Fibroblast of mammary gland (primary cell): ENCODE data around the gene SPAG7.
A peak's percentile ranks its signal among the peaks of the same experiment; 100 is the strongest.

ENCODE experiments used
- DNase-seq: peaks from one replicate; pipeline ENCODE4 v3.0.0-alpha.2; 2010; ENCODE audit warnings: low read depth
- H3K4me3 ChIP-seq: 2 replicates; pipeline ENCODE4 v1.5.1; 2011; ENCODE audit warnings: low read depth, mild to moderate bottlenecking, low read length, moderate library complexity; ENCODE audit not compliant: control insufficient read depth
- CTCF ChIP-seq: conservative IDR thresholded peaks from 2 replicates; pipeline ENCODE4 v1.5.1; 2011; ENCODE audit warnings: low read depth, low read length, inconsistent platforms; ENCODE audit not compliant: control insufficient read depth, insufficient read depth

SPAG7 gene

DNA sequence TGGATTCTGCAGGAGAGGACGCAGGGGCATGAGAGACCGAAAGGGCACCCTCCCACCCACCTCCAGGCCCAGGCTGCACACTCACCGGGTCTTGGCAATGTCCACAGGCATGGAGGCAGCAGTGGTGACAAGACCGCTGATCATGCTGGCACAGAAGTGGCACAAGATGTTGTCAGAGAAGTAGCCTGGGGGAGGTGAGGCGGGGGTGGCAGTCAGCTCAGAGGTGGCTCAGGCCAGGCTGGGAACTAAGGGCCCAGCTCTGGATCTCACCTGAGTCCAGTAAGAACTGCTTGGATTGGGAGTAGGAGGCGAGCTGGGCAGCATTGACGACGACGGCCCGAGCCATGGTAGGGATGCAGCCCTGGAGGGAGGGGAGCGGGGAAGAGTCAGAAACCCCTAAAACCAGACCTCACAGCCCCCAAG is 29.5 kb downstream of the SPAG7 start:
- H3K4me3 ChIP-seq = no peak overlapping the region
- no peak for DNase-seq
- TF ChIP-seq CTCF = no peak

GRCh38 chr17:4937553-4937952 is 30.1 kb downstream of the SPAG7 start:
- DNase-seq = no peak
- TF ChIP-seq CTCF = no peak
- no peak overlapping the region for H3K4me3 ChIP-seq

GRCh38 chr17:4936436-4936835 is 31.2 kb downstream of the SPAG7 start:
- no peak for DNase-seq
- TF ChIP-seq CTCF = no peak
- no peak overlapping the region for H3K4me3 ChIP-seq

- no peak overlapping the region for H3K4me3 ChIP-seq
- no peak for DNase-seq
- TF ChIP-seq CTCF = no peak
Measured at GRCh38 chr17:4935650-4936049, 32.0 kb downstream of the SPAG7 start.

GRCh38 chr17:4934173-4934979 is 33.2 kb downstream of the SPAG7 start:
- peak; percentile 47 for TF ChIP-seq CTCF
- DNase-seq = peak; percentile 55
- H3K4me3 ChIP-seq = no peak overlapping the region

GRCh38 chr17:4933646-4934045 is 34.0 kb downstream of the SPAG7 start:
- TF ChIP-seq CTCF = no peak
- no peak overlapping the region for H3K4me3 ChIP-seq
- no peak for DNase-seq

DNA sequence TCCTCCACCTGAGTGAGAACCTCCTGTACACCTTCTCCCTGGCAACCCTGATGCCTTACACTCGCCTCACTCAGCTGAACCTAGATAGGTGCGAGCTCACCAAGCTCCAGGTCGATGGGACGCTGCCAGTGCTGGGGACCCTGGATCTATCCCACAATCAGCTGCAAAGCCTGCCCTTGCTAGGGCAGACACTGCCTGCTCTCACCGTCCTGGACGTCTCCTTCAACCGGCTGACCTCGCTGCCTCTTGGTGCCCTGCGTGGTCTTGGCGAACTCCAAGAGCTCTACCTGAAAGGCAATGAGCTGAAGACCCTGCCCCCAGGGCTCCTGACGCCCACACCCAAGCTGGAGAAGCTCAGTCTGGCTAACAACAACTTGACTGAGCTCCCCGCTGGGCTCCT is 34.9 kb downstream of the SPAG7 start:
- H3K4me3 ChIP-seq = no peak overlapping the region
- no peak for TF ChIP-seq CTCF
- DNase-seq = no peak
